ENCODE data around the gene PODXL.

GRCh38 chr7:131581241-131582051 is 25.0 kb upstream of the PODXL start:
- TF ChIP-seq CTCF (IDR thresholded peaks at IDR 0.05) (no peak), POLR2A (IDR thresholded peaks at IDR 0.05) (no peak)
